ENCODE results near the gene STAC3.
A peak's percentile ranks its signal among the peaks of the same experiment; 100 is the strongest.

The STAC3 gene

DNA sequence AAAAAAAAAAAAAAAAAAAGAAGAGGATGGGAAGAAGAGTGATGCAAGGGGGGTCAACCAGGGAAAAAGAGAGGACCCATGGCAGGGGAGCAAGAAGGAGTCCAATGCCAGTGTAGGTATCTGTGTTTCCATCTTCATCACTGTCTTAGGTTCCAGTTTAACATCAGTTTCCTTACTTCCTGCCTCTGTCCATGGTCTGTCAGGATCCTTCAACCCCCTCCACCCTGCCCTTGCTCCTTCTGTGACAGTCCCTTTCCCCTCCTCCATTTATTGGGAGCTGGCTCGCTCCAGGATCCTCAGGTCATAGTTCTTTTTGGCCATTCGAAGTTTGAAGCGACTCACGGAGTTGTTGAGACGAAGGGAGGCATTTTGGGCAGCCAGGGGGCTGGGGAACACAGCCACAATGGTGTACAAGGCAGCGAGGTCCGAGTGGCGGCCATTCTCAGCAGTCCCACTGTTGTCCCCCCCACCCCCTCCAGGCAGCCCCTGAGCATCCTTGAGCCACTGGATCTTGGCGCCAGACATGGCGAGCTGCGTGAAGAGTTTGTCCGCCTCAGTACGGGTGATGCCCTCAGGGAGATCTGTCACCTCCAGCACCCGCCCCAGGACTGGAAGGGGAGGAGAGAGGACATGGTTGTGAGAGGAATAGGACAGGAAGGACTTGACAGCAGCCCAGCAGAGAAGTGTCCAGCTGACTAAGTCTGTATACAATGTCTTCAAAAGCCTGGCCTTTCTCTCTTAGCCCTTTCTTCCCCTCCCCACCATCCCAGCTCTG, 3.7 kb upstream of the STAC3 start:
- no peak for DNase-seq

DNA sequence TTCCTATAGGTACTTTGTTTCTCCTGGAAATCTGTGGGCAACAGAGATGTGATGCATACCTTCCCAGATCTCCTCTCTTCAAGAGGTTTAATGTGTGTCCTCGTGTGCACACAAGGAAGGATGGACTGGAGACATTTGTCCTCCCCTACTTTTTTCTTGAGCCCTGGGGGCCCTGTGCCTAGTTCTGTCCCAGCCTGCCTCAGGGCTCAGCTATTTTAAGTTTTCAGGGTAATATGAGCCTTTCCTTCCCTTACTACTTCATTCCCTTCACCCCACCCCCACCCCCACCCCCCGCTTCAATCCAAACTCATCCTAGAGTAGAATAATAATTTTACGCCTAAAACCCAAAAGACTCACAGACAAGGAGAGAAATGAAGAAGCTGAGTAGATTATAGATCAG, 446 bp downstream of the STAC3 start:
- no peak for DNase-seq

DNA sequence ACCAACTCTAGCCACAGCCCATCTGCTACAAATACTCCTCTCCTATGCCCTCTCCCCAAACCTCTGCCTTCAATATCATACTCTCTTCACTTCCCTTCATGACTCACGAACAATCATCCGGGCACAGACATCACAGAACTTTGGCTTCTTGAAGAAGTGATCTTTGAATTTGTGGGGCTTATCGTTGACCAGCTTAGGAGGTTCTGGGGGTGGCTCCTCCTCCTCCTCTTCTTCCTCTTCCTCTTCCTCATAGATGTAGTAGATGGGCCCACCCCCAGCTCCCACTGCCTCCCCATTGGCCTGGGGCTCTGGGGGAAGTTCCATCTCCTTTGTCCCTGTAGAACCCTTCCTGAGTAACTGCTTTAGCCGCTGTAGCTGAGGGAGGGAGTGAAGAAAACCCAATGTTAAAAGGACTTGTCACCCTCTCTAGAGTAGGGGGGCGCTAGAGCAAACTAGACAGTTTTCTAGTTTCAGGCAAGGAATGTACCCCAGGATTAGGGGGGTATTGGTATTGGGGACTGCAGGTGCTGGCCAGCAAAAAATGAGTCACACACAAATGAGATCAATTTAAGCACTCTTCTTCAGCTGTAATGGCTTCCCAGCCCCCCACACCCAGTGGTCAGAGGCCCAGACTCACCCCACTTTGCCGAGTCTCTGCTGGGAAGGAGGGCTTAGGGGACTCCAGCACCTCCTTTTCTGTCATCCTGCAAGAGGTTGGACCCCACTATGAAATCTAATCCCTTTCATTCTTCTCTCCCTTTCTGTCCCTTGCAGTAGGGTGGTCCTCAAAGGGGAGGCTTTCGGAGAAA, 1.8 kb downstream of the STAC3 start:
- DNase-seq: no peak

DNA sequence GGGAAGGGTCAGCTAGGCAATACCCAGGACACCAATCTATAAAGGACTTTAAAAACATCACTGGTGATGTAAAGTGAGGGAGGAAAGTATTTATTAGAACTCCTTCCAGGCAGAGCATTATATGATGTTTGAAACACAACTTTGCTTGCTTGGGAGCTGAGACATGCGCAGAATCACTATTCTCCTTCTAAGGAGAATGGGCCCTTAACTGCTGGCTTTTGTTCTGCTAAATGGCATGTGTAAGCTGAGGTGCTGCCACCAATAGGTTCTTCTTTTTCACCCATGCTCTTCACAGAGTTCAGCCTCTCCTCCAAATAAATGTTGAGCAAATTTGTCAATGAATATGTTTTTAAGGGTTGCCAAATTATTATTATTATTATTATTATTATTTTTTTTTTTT, 3.9 kb downstream of the STAC3 start:
- DNase-seq: no peak

DNA sequence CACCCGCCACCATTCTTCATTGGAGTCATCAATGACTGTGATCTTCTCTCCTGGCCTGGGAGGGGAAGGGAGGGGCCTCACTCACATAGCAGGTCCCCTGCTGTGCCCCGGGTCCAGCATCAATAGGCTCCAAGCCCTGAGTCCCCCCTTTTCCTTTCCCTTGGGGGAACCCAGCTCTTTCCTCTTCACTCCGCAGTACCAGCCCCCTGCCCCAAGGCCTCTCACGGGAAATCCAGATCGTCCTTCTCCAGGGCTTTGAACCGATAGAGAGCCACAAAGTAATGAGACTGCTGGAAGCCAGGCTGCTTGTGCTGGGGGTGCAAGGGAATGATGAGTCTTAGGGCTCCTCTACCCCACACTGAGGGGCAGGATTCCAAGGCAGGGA, 6.7 kb downstream of the STAC3 start:
- DNase-seq: no peak

DNA sequence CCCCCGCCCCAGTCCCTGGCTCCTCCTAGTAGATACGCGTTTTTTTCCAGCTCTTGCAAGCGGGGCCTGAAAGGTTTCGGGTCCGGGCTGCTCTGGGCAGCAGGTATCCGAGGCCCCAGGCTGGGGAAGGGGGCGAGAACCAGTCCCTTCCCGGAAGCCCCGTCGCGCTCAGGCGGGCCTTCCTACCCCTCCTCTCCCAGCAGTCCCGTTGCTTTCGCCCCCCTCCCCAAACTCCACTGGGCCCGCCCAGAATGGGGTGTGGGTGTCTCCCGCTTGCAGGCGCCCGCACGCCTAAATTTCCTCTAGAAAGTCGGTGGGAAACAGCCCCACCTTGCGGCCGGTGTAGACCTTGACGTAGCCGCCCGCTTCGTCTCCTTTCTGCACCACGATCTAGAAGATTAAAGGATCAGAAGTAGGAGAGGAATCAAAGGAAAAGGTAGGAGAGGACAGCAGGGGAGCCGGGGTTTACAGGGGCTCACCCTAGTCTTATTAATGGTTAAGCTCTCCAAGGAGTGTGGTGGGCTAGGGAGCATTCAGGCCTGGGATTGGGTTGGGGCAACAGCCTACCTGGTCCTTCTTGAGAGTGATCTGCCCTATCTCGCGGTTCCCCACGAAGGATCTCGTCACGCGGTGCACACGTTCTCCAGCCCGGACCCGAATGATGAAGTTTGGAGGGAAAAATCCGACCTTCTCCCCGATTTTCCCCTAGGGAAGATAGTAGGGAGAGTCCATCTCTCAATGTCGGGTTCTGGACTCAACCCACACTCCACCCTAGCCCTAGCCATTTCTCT, 7.3 kb downstream of the STAC3 start:
- peak; percentile 62 for DNase-seq

DNA sequence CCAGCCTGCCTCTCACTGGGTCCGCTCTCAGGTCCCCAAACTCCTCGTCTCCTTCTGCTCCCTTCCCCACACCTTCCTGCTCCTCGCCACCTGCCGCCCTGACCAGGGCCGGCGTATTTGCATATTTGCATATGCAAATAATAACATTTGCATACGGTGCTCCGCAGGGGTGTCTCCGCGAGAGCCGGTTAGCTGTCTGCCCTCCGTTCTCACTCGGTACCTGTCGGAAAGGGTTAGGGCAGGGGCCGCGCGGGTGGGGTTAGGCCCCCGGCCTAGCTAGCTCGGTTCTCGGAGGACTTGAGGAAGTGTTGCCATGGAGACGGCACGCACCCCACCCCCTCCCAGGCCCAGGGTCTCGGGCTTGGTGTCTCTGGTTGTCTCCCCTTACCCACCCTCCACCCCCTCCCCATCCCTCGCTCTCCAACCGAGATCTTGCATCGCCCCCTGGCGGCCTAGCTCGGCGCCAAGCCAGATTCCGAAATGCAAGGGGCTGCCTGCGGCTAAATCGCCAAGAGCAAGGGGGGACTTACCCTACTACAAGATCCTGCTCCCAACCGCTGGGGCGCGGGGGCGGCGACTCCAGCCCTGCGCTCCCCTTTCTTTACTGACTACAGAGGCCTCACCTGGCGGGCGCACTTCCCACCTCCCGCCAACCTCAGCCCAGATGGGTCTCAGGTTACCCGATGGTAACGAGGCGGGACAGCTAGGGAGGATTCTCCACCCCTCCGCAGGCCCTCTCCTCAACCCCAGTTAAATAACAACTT, 8.1 kb downstream of the STAC3 start:
- DNase-seq: peak; percentile 28

DNA sequence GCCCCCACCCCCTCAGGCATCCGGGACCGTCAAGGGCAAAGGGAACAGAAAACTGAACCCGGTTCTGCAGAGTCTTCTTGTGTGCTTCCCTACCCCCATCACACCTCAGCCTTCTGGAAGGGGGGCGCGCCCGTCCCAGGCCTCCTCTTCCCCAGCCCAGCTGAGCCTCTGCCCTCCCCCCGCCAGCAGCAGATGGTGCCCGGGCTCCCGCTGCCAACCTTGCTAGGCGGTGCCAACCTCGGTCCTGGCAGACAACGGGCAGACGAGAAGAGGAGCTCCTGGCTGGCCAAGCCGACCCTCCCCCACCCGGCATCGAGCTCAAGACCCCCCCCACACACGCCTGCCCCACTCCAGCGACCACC, 8.7 kb downstream of the STAC3 start:
- DNase-seq: no peak

DNA sequence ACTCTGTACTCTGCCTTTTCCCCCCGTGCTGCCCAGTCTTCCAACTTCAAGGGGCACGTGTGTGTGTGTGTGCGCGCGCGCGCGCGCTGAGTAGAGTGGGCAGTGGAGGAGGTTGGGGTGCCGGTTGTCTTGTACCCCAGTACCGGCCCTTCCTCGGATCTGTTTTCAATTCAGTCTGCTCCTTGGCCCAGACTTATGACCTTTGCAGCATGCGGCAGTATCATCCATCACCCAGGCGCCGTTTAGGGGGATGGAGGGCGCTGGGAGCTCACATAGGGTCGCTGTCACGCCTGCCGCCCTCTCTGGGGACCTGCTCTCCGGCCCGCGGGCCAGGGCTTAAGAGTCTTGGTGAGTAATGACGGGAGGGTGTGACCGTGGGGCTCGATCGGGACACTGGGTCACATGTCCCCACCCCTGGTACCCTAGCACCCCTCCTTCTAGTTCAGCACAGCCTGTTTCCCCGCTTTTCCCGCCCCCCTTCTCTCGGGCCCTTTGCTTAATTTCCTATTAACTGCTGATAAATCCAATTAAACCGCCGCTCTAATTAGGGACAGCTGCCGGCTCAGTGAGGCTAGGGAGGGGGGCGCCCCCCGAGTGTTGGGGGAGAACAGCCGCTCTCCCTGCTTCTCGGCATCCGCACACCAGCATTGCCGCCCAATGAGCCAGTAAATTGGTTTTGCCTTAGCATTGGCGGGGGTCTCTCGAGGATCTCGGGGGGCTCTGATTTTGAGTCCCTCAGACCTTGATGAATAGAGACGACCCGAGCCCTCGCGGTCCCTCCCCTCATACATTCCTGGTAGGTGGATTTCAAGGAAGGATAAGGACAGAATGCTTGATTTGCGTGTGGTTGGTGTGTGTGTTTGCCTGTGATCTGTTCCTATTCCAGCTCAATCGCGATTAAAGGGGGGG, 9.3 kb downstream of the STAC3 start:
- DNase-seq: no peak

DNA sequence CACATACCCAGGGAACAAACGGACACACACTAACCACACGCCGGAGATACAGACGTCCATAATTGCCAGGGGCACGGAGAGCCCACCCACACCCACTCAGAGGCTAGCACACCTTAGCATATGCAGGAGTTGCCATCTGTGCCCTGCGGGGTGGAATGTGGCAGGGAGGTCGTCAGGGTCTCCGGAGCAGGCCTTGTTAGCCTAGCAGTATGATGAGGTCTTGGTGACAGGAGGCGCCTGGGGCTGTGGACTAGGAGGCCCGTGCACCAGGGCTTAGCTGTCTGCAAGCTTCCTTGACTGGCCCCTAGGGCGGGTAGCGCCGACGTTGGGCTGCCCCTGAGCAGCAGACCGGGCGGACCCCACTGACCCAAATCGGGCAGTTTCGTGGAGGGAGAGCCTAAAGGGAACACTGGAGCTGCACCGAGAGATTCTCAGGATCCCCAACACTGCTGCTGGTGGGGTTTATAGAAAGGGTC, 10.0 kb downstream of the STAC3 start:
- DNase-seq: no peak

DNA sequence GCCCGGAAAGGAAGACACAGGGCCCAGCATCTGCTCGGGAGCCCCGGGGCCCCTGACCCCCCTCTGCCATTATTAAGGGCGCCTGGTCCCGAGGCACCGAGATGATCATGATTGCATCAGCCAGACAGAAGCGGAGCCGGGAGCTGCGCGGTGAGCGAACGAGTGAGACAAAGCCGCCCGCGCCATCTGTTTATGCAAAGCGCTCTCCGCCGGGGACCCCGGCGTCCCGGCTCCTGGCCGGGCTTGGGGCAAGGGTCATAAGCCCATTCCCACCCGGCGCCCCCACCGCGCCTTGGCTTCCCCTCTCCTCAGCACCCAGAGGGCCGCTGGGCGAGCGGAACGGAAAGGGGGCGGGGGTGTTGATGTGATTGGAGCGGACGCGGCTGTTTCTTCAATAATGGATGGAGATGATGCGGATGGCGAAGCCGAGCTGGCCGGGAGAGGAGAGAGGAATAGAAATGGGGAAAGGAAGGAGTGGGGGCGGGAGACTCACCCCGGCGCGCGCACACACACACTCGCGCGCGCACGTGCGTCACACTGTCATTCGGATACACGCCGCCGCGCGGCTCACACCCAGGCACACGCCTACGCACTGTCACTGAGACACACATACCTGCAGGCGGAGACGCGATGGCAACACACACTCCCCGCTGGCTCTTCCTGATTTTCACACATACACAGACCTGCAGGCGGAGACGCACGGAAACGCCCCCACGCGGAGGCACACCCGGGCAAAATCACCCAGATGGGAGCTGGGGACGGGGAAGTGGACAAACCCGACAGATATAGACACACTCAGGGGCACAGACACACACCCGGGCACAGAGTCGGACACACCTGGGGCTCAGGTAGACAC, 10.7 kb downstream of the STAC3 start:
- no peak for DNase-seq

DNA sequence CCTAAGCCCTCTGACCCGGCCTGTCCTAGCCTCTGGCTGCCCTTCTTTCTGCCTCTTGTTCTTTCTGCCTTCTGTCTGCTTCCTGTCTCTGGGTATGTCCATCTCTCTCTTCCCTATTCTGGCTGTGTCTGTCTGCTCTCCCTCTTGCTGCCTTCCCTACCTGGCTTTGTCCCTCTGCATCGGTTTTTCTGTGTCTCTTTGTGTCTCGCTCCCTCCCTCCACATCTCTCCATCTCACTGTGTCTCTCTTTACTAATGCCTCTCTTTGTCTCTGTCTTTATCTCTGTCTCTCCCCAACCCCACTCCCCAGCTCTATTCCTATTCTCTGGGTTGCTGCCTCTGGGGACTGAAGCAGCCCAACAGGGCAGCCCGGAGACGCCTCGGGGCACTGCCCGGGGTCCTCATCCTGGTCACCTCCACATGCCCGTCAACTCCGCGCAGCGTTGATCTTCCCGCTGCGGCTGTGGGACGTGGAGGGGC, 11.4 kb downstream of the STAC3 start:
- no peak for DNase-seq

DNA sequence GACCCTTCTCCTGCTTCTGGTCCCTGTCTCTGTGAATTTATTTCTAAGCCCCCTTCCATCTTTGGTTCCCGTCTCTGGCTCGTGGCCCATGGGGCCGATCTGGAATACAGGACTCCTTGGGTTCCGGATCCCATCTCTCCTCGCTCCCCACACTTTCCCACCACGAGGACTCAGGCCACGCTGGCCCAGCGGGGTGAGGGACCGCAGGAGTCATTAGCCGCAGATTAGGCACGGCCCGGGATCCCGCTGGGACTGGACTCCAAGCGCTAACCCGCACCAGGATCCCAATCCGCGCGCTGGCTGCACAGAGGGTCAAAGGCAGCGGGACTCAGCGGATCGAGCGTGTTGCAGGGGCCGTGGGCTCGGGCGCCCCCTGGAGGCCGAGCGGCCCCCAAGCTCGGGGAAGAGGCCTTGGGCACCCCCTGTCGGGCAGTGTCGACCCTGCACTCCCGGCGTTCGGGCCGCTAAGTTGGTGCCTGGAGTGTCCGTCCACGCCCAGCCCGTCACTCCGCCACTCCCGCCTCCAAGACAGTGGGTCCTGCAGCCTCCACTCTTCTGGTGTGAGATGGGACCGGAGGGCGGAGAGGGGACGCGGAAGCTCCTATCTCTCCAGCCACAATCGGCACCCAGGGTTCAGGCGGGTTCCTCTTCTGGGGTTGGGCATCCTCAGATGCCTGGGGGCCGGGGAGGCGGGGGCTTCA, 12.0 kb downstream of the STAC3 start:
- peak; percentile 89 for DNase-seq

DNA sequence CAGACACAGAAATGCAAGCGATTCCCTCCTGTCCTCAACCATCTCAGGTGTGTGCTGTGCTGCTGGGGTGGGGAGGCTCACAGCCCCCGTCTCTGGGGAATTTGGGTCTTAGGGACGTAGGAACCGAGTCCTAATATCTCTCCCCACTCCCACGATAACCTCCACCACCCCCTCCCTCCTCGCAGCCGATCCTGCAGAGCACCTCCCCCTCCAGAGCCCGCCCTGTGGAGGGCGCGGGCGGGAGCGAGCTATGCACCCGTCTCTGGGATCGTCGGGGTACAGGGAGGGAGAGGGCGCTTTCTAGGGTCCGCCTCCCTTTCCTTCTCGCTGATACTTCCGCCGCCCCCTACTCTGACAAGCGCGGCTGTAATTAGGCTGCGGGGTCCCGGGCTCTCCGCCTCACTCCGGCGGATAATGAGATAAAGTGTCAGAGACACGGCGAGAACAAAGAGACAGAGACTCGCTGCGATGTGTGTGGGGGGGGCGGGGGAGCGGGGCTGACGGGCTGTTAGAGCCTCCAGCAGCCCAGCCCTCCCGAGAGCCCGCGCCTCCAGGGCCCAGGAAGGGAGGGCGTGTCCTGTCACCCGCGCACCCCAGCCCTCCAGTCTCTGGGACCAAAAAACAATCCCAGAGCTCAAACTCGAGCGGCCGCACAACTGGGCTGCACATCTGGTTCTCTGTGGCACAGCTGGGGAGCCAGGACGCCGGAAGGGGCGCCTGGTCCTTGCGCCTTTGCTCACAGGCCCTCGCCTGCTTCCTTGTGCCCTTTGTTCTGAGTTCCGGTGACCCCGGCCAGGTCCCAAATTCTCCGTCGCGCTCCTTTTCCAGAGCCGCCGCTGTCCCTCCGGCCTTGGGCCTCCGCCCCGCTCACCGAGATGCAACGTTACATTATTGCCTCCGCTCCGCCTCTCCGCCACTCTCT, 12.8 kb downstream of the STAC3 start:
- DNase-seq: no peak

DNA sequence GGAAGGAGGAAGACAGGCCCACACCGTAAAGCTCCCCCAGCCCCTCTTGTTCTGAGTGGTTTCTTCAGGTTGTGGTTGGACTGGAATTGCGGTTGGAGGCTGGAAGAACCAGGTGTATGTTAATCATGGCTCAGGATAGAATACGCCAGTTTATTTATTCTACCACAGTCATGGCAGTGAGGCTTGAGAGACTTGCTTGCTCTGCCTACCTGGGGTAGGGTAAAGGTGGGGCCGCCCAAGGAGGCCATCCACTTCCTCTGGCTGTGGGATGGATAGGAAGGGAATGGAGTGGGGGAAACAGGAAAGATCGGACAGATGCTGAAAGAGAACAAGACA, 13.4 kb downstream of the STAC3 start:
- no peak for DNase-seq

DNA sequence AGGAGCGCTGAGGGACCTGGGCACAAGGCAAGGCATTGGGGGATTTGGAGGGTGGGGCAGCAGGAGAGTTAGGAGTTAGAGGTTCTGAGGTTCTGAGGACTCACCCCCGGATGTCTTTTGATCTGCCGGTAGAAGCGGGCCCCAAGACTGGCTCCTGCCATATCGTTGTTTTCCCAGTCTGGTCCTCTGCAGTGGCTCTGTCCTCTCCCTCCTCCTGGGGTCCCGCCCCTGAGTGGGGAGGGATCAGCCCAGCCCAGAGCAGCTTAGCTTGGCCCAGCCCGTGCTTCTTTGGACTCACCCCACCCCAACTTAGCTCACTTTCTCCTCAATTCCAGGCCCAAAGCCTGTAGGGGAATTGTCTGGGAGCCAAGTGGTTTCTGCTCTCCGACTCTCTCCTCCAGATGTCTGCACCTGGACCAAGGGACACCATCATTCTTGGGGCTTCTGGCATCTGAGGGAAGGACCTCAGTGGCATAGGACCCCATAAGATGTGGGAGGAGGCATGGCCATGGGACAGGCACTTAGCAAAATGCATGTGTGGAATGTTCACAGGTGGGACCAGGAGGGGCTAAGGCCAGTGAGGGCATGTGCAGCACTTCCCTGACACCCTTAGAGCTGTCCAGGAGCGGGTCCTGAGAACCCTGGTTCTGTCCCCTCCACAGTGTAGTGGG, 13.9 kb downstream of the STAC3 start:
- DNase-seq: no peak

DNA sequence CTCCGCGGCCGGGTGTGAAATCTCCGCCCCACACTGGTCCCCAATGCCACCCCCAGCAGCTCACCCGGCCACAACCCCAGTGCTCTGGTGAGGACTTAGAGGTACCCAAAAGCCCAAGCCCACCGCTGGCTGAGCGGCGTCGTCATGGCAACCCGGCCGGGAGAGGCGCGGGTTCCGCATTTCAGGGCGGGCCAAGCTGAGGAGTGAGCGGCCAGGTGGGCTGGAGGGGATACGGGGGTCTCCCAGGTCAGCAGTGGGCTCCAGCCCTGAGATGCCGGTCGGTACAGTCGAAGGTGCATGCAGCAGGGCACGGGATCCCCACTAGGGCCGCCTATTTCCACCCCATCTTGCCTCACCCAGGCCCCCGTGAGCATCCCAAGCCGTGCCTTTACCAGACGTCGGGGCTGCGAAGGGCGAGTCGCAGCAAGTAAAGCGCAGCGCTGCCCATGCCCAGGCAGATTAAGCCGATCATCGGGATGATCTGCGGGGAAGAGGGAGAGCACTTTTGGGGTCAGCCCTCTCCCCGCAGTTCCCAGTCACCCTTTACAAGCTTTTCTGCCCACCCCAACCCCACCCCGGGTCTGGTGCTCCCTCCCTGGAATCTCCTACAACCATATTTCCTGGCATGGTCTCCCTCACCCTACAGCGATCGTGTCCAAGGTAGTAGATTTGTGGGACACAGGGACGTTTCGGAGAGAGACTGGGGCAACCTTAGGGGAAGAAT, 14.6 kb downstream of the STAC3 start:
- DNase-seq: no peak

DNA sequence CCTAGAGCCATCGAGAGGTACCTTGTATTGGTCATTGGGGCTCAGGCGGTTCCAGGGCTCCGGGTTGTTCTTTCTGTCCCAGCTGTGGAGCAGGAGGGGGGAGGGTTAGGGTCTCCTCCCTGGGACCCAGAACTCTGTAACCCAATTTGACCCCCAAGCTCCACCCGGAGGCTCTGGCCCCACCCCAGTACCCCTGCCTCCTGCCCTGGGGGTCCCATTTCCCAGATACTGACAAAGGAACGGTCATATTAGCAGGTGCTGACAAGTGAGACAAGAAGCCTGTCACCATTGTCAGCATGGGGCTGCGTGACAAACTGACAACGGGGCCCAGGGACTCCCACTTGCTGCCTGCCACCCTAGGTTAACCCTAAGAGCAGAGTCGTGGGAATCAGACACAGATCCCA, 15.3 kb downstream of the STAC3 start:
- no peak for DNase-seq

All from T1000 (cell line).